GM12878 (cell line): ENCODE data around the gene PMS1. TPM values are rescaled to one million over a fixed set of nuclear protein-coding genes. Genes with fewer than 3 reads are reported as not detected.

Experiments
- ATAC-seq: fragments of 200-7000 bp; cut with Tn5 transposase; 3 replicates; pipeline ENCODE4 v1.9.1; 2020; ENCODE audit warnings: mild to moderate bottlenecking, moderate library complexity
- BruUV-seq: library from RNA; stranded (reverse); fragments of 400-500 nt; replicated peaks from 2 replicates; lab custom pipeline; 2021; lab: Mats Ljungman, UMichigan
- CTCF ChIA-PET: fragments of 300-600 bp; sonication (Branson Sonifier 250); formaldehyde crosslinking; extraction: SDS; loops from one replicate; lab custom pipeline; 2021; ENCODE audit warnings: inconsistent platforms; lab: Yijun Ruan, JAX
- POLR2A ChIA-PET: fragments of 350-600 bp; formaldehyde crosslinking; extraction: SDS; loops from one replicate; lab custom pipeline; 2021; ENCODE audit warnings: inconsistent platforms; lab: Charles Lee
- RAD21 ChIA-PET: fragments of 300-600 bp; sonication (Branson Sonifier 250); formaldehyde crosslinking; loops from one replicate; lab custom pipeline; 2023; ENCODE audit warnings: antibody characterized with exemption; ENCODE audit not compliant: unreplicated experiment; lab: Charles Lee
- SMC1A ChIA-PET: fragments of 300-600 bp; sonication (Branson Sonifier 250); formaldehyde crosslinking; loops from one replicate; lab custom pipeline; 2023; ENCODE audit not compliant: unreplicated experiment, uncharacterized antibody; lab: Charles Lee
- DNase-seq: peaks from one replicate; pipeline ENCODE4 v3.0.0-alpha.2; 2011; ENCODE audit warnings: low read depth, low spot score
- FAIRE-seq: peaks from 3 replicates; lab custom pipeline; 2011; peaks lifted over from hg19 to GRCh38; lab: Jason Lieb, UNC
- H2AFZ ChIP-seq: 2 replicates; pipeline ENCODE4 v1.6.0; 2011; ENCODE audit warnings: low read depth, low read length, control low read depth; ENCODE audit not compliant: control insufficient read depth
- H3K27ac ChIP-seq: 2 replicates; pipeline ENCODE4 v1.5.1; 2011; ENCODE audit warnings: control low read depth; ENCODE audit not compliant: control insufficient read depth, insufficient read depth
- H3K27me3 ChIP-seq, 2 experiments: replicated peaks in 1 of 2; 2 replicates each; pipeline versions ENCODE4 v1.6.0 to v1.6.1; 2011; ENCODE audit warnings: low read length in 1 of 2; ENCODE audit not compliant: control insufficient read depth in 2 of 2, insufficient read depth in 2 of 2
- H3K36me3 ChIP-seq, 2 experiments: 2 replicates each; pipeline ENCODE4 v1.5.1; 2011; ENCODE audit warnings: low read length in 1 of 2; ENCODE audit not compliant: control insufficient read depth in 2 of 2, insufficient read depth in 2 of 2
- H3K4me1 ChIP-seq: 2 replicates; pipeline ENCODE4 v1.6.1; 2011; ENCODE audit warnings: mild to moderate bottlenecking, low read length, moderate library complexity, mixed read lengths; ENCODE audit not compliant: control insufficient read depth, insufficient read depth
- H3K4me2 ChIP-seq: 2 replicates; pipeline ENCODE4 v1.6.0; 2011; ENCODE audit warnings: control low read depth; ENCODE audit not compliant: control insufficient read depth, insufficient read depth
- H3K4me3 ChIP-seq: fragments of 200-600 bp; sonication (generic); 2 replicates; pipeline ENCODE4 v1.5.1; 2016
- H3K79me2 ChIP-seq: 2 replicates; pipeline ENCODE4 v1.6.0; 2011; ENCODE audit warnings: low read length; ENCODE audit not compliant: control insufficient read depth, insufficient read depth
- H3K9ac ChIP-seq: 2 replicates; pipeline ENCODE4 v1.8.0; 2011; ENCODE audit warnings: low read length, control low read depth, mixed read lengths; ENCODE audit not compliant: control insufficient read depth, insufficient read depth
- H3K9me3 ChIP-seq: replicated peaks from 3 replicates; pipeline ENCODE4 v1.5.1; 2011; ENCODE audit warnings: mild to moderate bottlenecking, low read length; ENCODE audit not compliant: control insufficient read depth, insufficient read depth
- H4K20me1 ChIP-seq: 2 replicates; pipeline ENCODE4 v1.6.0; 2011; ENCODE audit not compliant: control insufficient read depth, insufficient read depth
- E2F8 ChIP-seq: fragments of 450-650 bp; IDR thresholded peaks from 2 replicates; pipeline ENCODE4 v1.6.1; 2018; ENCODE audit warnings: mild to moderate bottlenecking, low read depth, moderate library complexity; ENCODE audit not compliant: partially characterized antibody
- GATAD2B ChIP-seq: fragments of 450-650 bp; conservative IDR thresholded peaks from 2 replicates; pipeline ENCODE4 v1.6.1; 2017; ENCODE audit warnings: low read depth, mild to moderate bottlenecking, moderate library complexity
- KAT2A ChIP-seq: conservative IDR thresholded peaks from 2 replicates; pipeline ENCODE4 v1.6.1; 2011; ENCODE audit warnings: low read depth, low read length; ENCODE audit not compliant: control insufficient read depth
- NKRF ChIP-seq: fragments of 450-650 bp; conservative IDR thresholded peaks from 2 replicates; pipeline ENCODE4 v1.6.1; 2017; ENCODE audit warnings: mild to moderate bottlenecking, moderate library complexity
- PAX8 ChIP-seq: fragments of 450-650 bp; IDR thresholded peaks from 2 replicates; pipeline ENCODE4 v1.6.1; 2017; ENCODE audit warnings: mild to moderate bottlenecking, moderate library complexity
- PBX3 ChIP-seq: IDR thresholded peaks from 2 replicates; pipeline ENCODE4 v1.6.1; 2011; ENCODE audit warnings: mild to moderate bottlenecking, low read depth, low read length, moderate library complexity; ENCODE audit not compliant: insufficient replicate concordance
- SMAD5 ChIP-seq: IDR thresholded peaks from 2 replicates; pipeline ENCODE4 v1.6.1; 2016; ENCODE audit warnings: antibody characterized with exemption, low read depth
- TARDBP ChIP-seq: IDR thresholded peaks from 2 replicates; pipeline ENCODE4 v1.6.1; 2016; ENCODE audit warnings: borderline replicate concordance
- ZNF24 ChIP-seq: fragments of 450-650 bp; IDR thresholded peaks from 2 replicates; pipeline ENCODE4 v1.6.1; 2017; ENCODE audit warnings: antibody characterized with exemption, mild to moderate bottlenecking
- ZNF384 ChIP-seq: IDR thresholded peaks from 2 replicates; pipeline ENCODE4 v1.6.1; 2012; ENCODE audit warnings: low read depth, mild to moderate bottlenecking, low read length, improper control_type of control experiment, borderline replicate concordance
- ZNF592 ChIP-seq: fragments of 450-650 bp; IDR thresholded peaks from 2 replicates; pipeline ENCODE4 v1.6.1; 2017; ENCODE audit warnings: mild to moderate bottlenecking, moderate library complexity
- WGBS: methylation state at CpG from one replicate; pipeline ENCODE4 v1.1.6; 2016; ENCODE audit warnings: low lambda C conversion rate; ENCODE audit not compliant: insufficient replicate concordance, insufficient coverage; ENCODE audit errors: missing lambda C conversion rate; 5-methylcytosine and 5-hydroxymethylcytosine counted together
- in situ Hi-C: fragments of 300-500 bp; cut with MboI; formaldehyde crosslinking; loops from 9 replicates; pipeline ENCODE4 v1.14.3; 2018; ENCODE audit warnings: mixed read lengths
- intact Hi-C: fragments of 100-400 bp; cut with micrococcal nuclease; formaldehyde crosslinking; loops from one replicate; pipeline ENCODE4 v1.14.2; 2022; ENCODE audit not compliant: unreplicated experiment
- polyA plus RNA-seq, 11 experiments: library from polyadenylated mRNA; depleted of rRNA in 4 of 11; unstranded in 6 of 11; stranded (reverse) in 5 of 11; fragments of >200 nt; fragmentation: Nextera tagmentation in 4 of 11; fragmentation: Illumina TruSeq in 1 of 11; extraction: Ambion mirVana in 4 of 11; extraction: Trizol in 1 of 11; gene quantifications; 1 replicate in 1 of 11; 2 replicates in 10 of 11; pipeline versions ENCODE4 v1.2.1 to v1.2.3, GENCODE V29; 2011 to 2016; ENCODE audit warnings: inconsistent platforms in 2 of 11, missing spikeins in 2 of 11, low read depth in 1 of 11
- total RNA-seq, 4 experiments: library from RNA; depleted of rRNA in 3 of 4; stranded (reverse); fragments of >200 nt in 3 of 4; fragmentation: Illumina TruSeq in 1 of 4; extraction: Trizol in 1 of 4; gene quantifications; 2 replicates each; pipeline versions ENCODE4 v1.2.1 to v1.2.3, GENCODE V29; 2013 to 2021

PMS1 gene
- total and polyA plus RNA-seq, 10 of the 15 experiments (the other 5 are each of a cell fraction or from before 2014, with no cell fraction given): 18.7 to 50.6 (median 29.5) TPM

GRCh38 chr2:189756311-189756952 is 27.8 kb upstream of the PMS1 start:
- no peak overlapping the region for H3K9ac ChIP-seq
- H3K27ac ChIP-seq: no peak overlapping the region
- H2AFZ ChIP-seq: no peak overlapping the region
- ATAC-seq (no peak), DNase-seq (no peak)
- H3K27me3 ChIP-seq: no peaks in the 10 kb centered on the region
- TF ChIP-seq PAX8 (no peak), GATAD2B (no peak), E2F8 (no peak), NKRF (no peak), SMAD5 (no peak), KAT2A (no peak), ZNF24 (no peak), PBX3 (no peak), ZNF384 (no peak), ZNF592 (no peak), TARDBP (no peak)
- TF ChIP-seq, all 136 proteins: peak for 0
- Histone ChIP-seq H3K36me3 (no peaks in the 10 kb centered on the region; a peak in 2 of 4 replicates), H3K9me3 (no peaks in the 10 kb centered on the region), H3K4me2 (no peak overlapping the region), H3K4me3 (no peak overlapping the region), H3K79me2 (no peaks in the 10 kb centered on the region; the same call in 1 of the 2 replicates), H4K20me1 (no peaks in the 10 kb centered on the region), H3K4me1 (no peaks in the 10 kb centered on the region)
- 81% methylated on average over 2 of the region's 2 CpGs for WGBS
- in situ Hi-C loops: no loop called here
- CTCF ChIA-PET: no interaction called here
- no peak for FAIRE-seq
- POLR2A ChIA-PET: no interaction called here
- SMC1A ChIA-PET: interaction anchor here (1.0 kb wide), 1 partner anchor 97 kb away, joined by 3 read pairs; no protein-coding TSS in a partner anchor
- BruUV-seq: no TSS peak
- RAD21 ChIA-PET: no interaction called here
- intact Hi-C loops: no loop called here
